Midbrain (tissue), 1 donor: ENCODE measurements around the gene FXYD4.
"Not testable (repeated sequence)": the region's sequence is repeated elsewhere in the genome, so short reads cannot be mapped to it uniquely, and the experiment has no call there.

Experiments
- DNase-seq: peaks from one replicate; lab custom pipeline; 2025; lab: John Stamatoyannopoulos, UW

Gene FXYD4, protein sequence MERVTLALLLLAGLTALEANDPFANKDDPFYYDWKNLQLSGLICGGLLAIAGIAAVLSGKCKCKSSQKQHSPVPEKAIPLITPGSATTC

DNA sequence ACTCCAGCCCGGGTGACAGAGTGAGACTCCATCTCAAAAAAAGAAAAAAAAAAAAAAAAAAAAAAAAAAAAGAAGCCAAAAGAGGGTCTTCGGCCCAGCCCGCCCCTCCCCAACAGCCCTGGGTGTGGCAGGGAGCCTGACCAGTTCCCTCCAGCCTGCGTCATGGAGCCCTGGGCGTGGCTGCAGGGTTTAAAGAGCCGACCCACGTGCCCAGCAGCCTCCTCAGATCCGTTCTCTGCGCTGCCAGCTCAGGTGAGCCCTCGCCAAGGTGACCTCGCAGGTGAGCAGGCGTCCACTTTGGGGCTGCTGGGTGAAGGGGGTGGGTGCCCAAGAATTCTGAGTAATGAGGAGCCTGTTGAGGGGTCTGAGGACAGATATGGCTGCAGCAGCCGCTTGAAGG, at the start of gene FXYD4:
Gene FXYD4 (plus strand): TSS at position 219 of the 400 bp plus-strand sequence. CDS start 2,111 bp downstream, outside the sequence.
- DNase-seq = no peak

DNA sequence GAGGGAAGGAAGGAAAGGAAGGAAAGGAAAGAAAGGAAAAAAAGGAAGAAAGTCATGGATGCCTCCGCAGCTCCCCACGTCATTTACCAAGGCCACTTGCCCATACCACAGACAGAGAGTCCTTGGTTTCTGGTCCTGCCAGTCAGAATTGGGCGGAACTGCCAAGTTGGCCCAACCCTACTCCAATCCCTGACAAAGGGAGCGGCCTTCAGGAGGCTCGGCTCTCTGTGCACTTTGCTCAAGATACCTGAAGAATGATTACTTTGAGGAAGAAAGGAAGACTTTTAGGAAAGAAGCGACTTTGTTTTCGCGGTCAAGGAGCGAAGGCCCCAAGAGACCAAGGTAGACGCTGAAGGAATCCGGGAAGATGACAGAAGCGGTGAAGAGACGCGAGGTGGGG, 49.1 kb upstream of the FXYD4 start:
- peak; percentile 50 for DNase-seq

DNA sequence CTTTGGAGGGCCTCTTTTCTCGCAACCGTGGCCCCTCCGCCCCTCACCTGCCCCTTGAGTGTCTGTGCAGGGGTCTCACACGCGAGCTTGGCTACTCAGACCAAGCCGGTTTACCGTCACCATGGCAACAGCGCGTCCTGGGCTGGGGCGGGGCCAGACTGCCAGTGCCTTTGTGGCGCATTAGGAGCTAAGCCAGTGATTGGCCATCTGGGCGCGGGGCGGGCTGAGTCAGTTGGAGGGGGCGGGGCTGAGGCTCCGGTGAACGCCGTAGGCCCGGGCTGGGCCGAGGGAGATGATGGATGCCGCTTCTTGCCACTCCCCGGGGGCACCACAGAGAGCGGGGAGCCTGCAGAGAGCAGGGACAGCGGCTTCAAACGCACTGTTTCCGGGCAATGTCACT, 48.7 kb upstream of the FXYD4 start:
- DNase-seq = peak; percentile 93

DNA sequence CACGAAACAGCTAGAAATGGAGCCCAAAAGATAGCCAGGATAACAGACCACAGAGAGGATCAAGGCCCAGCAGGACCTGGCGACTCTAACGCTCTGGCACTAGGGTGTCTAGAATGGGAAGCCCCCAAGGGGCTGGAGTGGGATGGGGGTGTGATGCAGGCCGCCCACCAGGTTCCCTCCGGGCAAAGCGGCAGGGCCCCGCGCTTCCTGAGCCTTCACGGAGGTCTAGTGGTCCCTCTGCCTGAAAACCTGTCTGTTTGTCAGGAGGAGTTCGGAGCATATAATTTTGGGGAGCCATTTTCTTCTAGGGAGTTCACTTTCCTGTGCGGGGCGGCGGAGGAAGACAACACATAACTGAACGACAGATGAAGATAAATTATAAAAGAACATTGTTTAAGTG, 48.2 kb upstream of the FXYD4 start:
- DNase-seq = no peak

DNA sequence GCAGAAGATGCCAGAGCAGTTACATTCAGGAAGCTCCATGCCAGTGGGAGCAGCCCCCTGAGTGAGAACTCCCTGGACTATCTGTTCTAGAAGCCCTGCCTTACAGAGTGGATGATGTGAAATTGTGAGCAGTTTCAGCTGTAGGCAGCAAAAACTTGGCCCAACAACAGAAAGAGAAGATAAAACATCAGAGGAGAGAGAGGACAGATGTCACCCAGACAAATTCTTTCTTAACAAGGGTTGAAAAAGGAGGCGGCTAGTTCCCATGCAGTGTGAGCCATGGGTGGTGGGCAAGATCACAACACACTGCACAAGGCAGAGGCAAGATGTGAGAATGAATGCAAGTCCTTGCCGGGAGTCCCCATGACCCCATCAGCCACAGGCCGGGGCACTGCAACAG, 46.6 kb upstream of the FXYD4 start:
- DNase-seq = no peak

DNA sequence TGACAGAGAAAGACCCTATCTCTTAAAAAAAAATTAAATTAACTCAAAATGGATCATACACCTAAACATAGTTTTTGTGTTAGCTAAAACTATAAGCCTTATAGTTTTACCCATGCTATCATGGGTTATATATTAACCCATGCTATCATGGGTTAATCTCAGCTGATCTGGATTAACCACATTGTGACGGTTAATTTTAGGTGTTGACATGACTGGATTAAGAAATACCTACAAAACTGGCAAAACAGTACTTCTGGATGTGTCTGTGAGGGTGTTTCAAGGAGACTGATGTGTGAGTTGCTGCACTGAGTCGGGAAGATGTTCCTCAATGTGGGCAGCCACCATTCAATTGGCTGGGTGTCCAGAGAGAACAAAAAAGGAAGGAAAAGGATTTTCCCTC, 44.3 kb upstream of the FXYD4 start:
- DNase-seq = no peak

DNA sequence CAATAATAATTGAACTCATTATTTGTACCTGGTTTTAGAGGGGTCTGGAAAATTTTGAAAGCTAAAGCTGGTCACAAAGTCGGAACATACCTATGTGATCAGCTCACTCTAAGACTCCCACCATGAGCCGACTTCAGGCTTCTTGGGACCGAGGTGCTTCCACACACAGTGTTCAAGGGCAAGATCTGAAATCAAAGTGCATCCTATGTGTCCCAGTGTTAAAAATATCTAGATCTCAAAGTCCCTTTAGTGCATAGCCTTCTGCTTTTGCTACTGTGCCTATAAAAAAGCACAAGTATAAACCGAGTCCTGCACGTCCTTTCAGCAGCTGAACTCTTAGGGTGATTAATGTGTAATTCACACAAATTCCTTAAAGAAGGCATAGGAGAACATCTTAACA, 43.5 kb upstream of the FXYD4 start:
- DNase-seq = no peak

DNA sequence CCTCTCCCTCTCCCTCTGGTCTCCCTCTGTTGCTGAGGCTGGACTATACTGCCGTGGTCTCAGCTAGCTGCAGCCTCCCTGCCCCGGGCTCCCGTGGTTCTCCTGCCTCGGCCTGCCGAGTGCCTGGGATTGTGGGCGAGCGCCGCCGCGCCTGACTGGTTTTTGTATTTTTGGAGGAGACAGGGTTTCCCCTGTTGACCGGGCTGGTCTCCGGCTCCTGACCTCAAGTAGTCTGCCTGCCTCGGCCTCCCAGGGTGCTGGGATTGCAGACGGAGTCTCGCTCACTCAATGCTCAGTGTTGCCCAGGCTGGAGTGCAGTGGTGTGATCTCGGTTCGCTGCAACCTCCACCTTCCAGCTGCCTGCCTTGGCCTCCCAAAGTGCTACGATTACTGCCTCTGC, 42.6 kb upstream of the FXYD4 start:
- not testable (repeated sequence) for DNase-seq

DNA sequence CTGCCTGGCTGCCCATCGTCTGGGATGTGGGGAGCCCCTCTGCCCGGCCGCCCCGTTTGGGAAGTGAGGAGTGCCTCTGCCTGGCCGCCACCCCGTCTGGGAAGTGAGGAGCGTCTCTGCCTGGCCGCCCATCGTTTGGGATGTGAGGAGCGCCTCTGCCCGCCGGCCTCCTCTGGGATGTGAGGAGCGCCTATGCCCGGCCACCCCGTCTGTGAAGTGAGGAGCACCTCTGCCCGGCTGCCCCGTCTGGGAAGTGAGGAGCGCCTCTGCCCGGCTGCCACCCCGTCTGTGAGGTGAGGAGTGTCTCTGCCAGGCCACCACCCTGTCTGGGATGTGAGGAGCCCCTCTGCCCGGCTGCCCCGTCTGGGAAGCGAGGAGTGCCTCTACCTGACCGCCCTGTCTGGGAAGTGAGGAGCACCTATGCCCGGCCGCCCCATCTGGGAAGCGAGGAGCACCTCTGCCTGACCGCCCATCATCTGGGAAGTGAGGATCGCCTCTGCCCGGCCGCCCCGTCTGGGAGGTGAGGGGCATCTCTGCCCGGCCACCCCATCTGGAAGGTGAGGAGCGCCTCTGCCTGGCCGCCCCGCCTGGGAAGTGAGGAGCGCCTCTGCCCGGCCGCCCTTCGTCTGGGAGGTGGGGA, 42.1 kb upstream of the FXYD4 start:
- not testable (repeated sequence) for DNase-seq

DNA sequence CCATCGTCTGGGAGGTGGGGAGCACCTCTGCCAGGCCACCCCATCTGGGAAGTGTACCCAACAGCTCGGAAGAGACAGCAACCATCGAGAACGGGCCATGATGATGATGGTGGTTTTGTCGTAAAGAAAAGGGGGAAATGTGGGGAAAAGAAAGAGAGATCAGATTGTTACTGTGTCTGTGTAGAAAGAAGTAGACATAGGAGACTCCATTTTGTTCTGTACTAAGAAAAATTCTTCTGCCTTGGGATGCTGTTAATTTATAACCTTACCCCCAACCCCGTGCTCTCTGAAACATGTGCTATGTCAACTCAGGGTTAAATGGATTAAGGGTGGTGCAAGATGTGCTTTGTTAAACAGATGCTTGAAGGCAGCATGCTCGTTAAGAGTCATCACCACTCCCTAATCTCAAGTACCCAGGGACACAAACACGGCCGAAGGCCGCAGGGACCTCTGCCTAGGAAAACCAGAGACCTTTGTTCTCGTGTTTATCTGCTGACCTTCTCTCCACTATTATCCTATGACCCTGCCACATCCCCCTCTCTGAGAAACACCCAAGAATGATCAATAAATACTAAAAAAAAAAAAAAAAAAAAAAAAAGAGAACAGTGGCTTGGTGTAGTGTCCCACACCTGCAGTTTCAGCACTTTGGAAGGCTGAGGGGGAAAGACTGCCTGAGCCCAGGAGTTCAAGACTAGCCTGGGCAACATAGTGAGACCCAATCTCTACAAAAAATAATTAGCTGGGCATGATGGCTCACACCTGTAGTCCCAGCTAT, 41.2 kb upstream of the FXYD4 start:
- not testable (repeated sequence) for DNase-seq

DNA sequence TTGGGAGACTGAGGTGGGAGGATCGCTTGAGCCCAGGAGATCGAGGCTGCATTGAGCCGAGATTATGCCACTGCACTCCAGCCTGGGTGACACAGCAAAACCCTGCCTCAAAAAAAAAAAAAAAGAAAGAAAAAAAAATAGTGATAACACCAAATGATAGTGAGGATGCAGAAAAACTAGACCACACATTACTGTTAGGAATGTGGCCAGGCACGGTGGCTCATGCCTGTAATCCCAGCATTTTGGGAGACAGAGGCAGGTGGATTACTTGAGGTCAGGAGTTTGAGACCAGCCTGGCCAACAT, 40.7 kb upstream of the FXYD4 start:
- DNase-seq = not testable (repeated sequence)

DNA sequence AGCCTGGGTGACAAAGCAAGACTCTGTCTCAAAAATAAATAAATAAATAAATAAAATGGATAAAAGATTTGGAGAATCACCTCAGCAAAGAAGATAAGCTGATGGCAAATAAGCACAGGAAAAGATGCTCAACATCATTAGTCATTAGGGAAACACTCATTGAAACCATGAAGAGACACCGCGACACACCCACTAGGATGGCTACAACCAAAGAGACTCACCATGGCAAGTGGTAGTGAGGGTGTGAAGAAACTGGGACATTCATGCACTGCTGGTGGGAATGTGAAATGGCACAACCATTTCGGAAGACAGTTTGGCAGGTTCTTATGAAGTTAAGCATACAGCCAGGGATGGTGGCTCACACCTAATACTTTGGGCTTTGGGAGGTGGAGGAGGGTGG, 37.8 kb upstream of the FXYD4 start:
- no peak for DNase-seq

DNA sequence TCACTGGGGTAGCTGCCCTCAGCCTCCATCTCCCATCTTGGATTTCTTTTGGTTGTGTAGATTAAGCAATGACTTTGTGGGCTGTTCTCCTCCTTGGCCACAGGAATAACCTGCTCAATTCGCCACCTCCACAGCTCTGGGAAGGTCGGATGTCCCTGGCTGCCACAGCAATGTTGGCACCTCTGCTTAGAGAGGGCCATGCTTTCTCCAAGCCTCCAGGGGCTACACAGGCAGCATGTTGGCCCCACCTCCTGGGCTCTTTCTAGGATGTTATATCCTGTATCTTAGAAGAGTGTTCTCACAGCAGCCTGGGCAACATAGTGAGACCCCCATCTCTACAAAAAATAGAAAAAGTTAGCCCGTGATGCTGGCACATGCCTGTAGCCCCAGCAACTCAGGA, 35.4 kb upstream of the FXYD4 start:
- DNase-seq = no peak

DNA sequence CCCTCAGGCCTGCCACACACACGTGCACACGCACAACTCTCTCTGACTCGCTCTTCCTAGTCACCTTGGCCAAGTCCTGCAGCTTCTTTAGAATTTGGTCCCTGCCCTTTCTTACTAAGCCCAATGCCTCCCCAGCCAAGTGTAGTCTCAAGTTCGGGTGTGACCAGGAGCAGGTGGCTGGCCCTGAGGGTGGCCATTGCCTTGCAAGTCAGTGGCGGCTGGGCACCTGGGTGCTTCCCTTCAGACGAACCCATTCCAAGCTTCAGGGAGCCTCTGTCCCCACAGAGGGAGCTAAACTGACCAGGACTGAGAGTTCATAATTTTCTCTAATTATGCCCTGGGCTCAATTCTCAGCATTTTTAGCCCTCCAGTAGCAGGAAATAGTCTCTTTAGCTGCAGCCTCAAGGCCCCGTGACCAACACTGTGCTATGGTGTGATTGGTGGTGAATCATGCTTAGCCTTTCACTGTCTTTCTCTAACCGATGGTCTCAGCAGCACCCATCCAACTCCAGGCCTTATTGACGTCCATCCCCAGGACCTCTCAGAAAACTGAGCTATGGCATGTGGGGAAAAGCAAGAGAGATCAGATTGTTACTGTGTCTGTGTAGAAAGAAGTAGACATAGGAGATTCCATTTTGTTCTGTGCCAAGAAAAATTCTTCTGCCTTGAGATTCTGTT, 34.7 kb upstream of the FXYD4 start:
- DNase-seq = no peak

DNA sequence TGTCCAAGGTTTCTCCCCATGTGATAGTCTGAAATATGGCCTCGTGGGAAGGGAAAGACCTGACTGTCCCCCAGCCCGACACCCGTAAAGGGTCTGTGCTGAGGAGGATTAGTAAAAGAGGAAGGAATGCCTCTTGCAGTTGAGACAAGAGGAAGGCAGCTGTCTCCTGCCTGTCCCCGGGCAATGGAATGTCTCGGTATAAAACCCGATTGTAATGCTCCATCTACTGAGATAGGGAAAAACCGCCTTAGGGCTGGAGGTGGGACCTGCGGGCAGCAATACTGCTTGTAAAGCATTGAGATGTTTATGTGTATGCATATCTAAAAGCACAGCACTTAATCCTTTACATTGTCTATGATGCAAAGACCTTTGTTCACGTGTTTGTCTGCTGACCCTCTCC, 33.9 kb upstream of the FXYD4 start:
- DNase-seq = not testable (repeated sequence)

DNA sequence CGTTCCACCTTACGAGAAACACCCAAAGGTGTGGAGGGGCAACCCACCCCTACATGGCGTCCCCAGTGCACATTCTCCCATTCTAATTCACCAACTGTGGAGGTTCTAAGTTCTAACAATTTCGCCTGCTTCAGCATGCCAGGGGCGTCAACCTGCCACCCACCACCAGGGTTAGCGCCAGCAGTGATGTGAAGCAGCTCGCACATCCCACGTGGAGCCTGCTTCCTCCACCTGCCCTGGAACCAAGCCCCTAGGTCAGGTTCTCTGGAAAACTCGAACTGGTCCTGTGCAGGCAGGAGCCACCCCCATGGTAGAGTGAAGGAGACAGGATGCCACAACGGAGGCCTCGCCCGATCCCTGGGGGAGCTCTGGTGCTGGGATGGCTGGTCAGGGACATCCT, 33.3 kb upstream of the FXYD4 start:
- DNase-seq = no peak

DNA sequence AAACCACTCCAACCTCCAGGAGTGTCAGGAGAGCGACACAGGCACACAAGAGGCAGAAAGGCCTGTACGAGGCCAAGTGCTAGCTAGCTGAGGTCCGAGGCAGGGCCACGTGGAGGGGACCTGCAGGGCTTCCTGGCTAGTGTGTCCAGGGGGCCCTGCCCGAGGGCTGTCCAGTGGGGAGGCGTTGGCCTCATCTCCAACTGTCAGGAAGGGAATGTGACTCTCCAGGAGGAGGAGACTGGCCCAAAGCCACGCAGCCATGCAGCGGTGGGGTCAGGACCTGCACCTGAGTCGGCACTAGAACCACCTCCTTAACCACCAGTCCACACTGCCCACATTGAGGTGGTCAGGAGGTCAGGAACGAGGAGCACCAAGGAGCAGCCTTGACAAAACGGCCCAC, 32.3 kb upstream of the FXYD4 start:
- DNase-seq = no peak

DNA sequence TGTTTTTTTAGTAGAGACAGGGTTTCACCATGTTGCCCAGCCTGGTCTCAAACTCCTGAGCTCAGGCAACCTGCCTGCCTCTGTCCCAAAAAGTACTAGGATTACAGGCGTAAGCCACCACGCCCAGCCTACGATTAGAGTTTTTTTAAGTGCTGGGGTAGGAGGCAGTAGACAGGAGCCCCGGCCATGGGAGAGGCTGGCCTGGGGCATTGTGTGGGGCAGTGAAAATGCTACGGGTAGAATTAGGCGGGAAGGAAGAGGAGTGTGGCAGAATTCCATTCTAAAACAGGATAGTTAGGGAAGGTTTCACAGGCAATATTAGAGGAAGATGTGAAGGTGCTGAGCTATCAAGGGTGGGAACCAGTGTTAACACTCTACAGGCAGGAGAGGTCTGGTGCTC, 31.3 kb upstream of the FXYD4 start:
- DNase-seq = no peak

DNA sequence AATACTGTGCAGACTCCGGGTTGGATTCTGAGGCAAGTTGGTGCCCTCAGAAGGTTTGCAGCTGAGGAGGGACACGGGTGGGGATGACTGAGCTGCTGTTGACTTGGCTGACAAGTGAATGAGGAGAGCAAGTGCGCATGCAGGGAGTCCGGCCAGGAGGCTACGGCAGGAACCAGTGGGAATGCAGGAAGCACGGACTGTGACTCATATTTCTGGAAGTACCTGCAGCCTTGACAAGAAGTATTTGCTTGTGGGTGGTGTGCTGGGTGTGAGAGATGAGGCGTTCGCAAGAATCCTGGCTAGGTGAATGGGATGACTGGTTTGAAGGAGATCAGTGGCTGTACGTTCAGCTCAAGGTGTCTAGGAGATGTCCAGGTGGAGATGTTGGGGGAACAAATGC, 30.8 kb upstream of the FXYD4 start:
- DNase-seq = no peak

DNA sequence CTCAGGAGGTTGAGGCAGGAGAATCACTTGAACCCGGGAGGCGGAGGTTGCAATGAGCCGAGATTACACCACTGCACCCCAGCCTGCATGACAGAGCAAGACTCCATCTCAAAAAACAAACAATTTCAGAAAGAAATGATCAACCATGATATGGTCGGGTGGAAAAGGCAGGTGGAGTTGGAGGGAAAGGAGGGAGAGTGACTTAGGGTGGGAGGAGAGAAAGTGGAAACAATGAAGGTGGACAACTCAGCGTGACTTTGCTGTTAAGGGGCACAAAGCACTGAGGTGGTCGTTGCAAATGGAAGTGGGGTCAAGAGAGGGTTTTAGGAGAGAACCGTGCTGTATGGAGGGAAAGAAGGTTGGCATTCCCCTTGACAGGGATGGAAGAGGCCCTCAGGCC, 30.0 kb upstream of the FXYD4 start:
- DNase-seq = no peak

DNA sequence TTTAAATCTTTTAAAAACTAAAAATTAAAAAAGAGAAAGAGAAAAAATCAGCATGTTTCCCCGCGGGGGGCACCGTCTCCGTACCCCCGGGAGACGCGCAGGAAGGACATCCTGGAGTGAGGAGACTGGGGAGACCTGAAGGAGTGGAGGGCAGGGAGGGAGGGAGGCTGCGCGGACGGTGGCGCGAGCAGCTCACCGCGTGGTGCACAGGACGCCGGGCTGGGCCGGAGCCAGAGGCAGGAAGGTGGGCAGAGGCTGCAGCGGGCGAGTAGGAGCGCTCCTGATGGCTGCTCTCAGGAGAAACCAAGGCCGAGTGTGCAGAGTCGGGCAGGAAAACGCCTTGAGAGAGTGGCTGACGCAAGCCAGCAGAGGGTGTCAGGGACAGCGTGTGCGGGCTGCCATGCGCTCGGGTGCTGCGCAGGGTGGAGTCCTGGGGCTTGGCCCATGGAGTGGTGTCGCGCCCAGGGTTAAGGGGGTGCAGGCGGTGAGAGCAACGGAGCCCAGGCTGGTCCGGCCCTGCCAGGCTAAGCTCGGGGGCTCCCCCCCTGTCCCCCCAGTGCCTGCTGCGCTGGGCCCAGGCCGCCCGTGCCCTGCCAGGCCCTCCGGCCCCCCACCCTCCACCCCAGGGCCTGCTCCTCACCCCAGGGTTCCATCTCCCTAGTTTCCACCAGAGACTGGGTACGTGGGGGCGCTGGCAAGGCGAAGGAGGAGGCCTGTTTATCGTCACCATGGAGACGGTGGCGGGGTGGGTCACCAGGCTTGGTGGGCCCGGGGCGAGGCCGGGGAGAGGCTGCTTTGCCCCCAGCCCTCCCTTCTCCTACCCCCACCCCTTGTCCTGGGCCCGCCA, 28.9 kb upstream of the FXYD4 start:
- no peak for DNase-seq

DNA sequence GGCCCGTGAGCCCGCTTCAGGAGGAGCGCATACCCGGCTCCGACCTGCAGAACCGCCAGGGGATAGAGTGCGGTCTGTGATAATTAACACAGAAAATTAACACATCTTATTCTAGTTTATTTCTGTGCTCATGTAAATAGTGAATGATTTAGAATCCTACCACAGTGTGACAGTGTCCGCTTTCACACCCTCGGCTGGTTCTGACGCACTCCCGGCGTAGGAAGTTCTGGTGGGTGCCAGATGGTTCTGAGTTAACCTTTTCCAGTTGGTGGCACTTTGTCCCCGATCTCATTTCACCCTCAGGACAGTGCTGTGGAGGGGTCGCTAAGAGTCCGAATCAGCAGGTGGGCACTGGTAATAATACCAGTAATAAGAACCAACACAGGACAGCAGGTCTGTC, 28.3 kb upstream of the FXYD4 start:
- no peak for DNase-seq
